SW480 (cell line): ENCODE measurements around the gene PLXNA4.

ENCODE experiments used
- DNase-seq: peaks from one replicate; pipeline ENCODE4 v3.0.0-alpha.2; 2016; ENCODE audit warnings: low spot score

PLXNA4 gene

GRCh38 chr7:132592231-132592920, 16.1 kb upstream of the PLXNA4 start:
- DNase-seq: no peak

GRCh38 chr7:132590162-132590561, 13.9 kb upstream of the PLXNA4 start:
- peak; percentile 18 for DNase-seq

- no peak for DNase-seq
Observed at GRCh38 chr7:132588596-132588995, 12.3 kb upstream of the PLXNA4 start.

- DNase-seq: no peak
Observed at GRCh38 chr7:132584796-132585494, 8.7 kb upstream of the PLXNA4 start.

- DNase-seq: no peak
Observed at GRCh38 chr7:132581431-132581830, 5.2 kb upstream of the PLXNA4 start.

GRCh38 chr7:132580717-132581285, 4.5 kb upstream of the PLXNA4 start:
- peak; percentile 81 for DNase-seq

GRCh38 chr7:132580277-132580676, 4.0 kb upstream of the PLXNA4 start:
- DNase-seq: peak; percentile 22

GRCh38 chr7:132579260-132579899, 3.1 kb upstream of the PLXNA4 start:
- DNase-seq: no peak

GRCh38 chr7:132578826-132579225, 2.6 kb upstream of the PLXNA4 start:
- DNase-seq: no peak

- DNase-seq: no peak
Observed at GRCh38 chr7:132578050-132578370, 1.7 kb upstream of the PLXNA4 start.

GRCh38 chr7:132577206-132578049, 1.2 kb upstream of the PLXNA4 start:
- DNase-seq: peak; percentile 18

- no peak for DNase-seq
Observed at GRCh38 chr7:132576721-132577085, 433 bp upstream of the PLXNA4 start.

GRCh38 chr7:132575419-132575981, 770 bp downstream of the PLXNA4 start:
- DNase-seq: peak; percentile 11

GRCh38 chr7:132574223-132574622, 2.0 kb downstream of the PLXNA4 start:
- no peak for DNase-seq

- DNase-seq: no peak
Observed at GRCh38 chr7:132573251-132573955, 2.9 kb downstream of the PLXNA4 start.

GRCh38 chr7:132572526-132572925, 3.7 kb downstream of the PLXNA4 start:
- DNase-seq: no peak

GRCh38 chr7:132571970-132572369, 4.3 kb downstream of the PLXNA4 start:
- no peak for DNase-seq

GRCh38 chr7:132569884-132570614, 6.2 kb downstream of the PLXNA4 start:
- no peak for DNase-seq

GRCh38 chr7:132568962-132569361, 7.3 kb downstream of the PLXNA4 start:
- no peak for DNase-seq

- DNase-seq: no peak
Observed at GRCh38 chr7:132565885-132566284, 10.4 kb downstream of the PLXNA4 start.
